Ascending aorta (tissue), 2 donors: ENCODE data around the gene COL4A2. TPM values are rescaled to one million over a fixed set of nuclear protein-coding genes. Genes with fewer than 3 reads are reported as not detected.
"Not testable (repeated sequence)": the region's sequence is repeated elsewhere in the genome, so short reads cannot be mapped to it uniquely, and the experiment has no call there.

Source experiments
- DNase-seq, 2 donors: peaks; one replicate each; pipeline ENCODE4 v3.0.0-alpha.2; 2019; ENCODE audit warnings: low spot score in 2 of 2
- H3K27ac ChIP-seq, 2 donors: fragments of 200-600 bp; sonication (generic); one replicate each; pipeline ENCODE4 v1.5.1; 2016 to 2017; ENCODE audit warnings: mild to moderate bottlenecking in 1 of 2
- H3K27me3 ChIP-seq: fragments of 200-600 bp; sonication (generic); one replicate; pipeline ENCODE4 v1.5.1; 2017
- H3K36me3 ChIP-seq, 2 donors: fragments of 200-600 bp; sonication (generic); one replicate each; pipeline ENCODE4 v1.5.1; 2016
- H3K4me1 ChIP-seq, 2 donors: fragments of 200-600 bp; sonication (generic); one replicate each; pipeline ENCODE4 v1.5.1; 2016 to 2017; ENCODE audit warnings: mild to moderate bottlenecking in 1 of 2
- H3K4me3 ChIP-seq, 2 donors: fragments of 200-600 bp; sonication (generic); one replicate each; pipeline ENCODE4 v1.5.1; 2016 to 2017; ENCODE audit warnings: mild to moderate bottlenecking in 1 of 2
- H3K9me3 ChIP-seq, 2 donors: fragments of 200-600 bp; sonication (generic); one replicate each; pipeline ENCODE4 v1.5.1; 2016
- intact Hi-C: fragments of 100-400 bp; cut with DNase I; formaldehyde crosslinking; loops from one replicate; pipeline ENCODE4 v1.15.1; 2023
- total RNA-seq: library from RNA; depleted of rRNA; stranded (reverse); fragments of >200 nt; gene quantifications from one replicate; pipeline ENCODE4 v1.1.0, GENCODE V29; 2016
- TF ChIP-seq, protein P1 (sequence below), 3 experiments: fragments of 200-600 bp in 2 of 3; fragments of 450-650 bp in 1 of 3; sonication (generic) in 2 of 3; IDR thresholded peaks; one replicate each; pipeline ENCODE4 v1.5.1; 2016 to 2019; ENCODE audit warnings: antibody characterized with exemption in 3 of 3, mild to moderate bottlenecking in 1 of 3, moderate library complexity in 1 of 3

Gene COL4A2
- total RNA-seq, 1 donor from 2014 or later = 1,227 TPM

DNA sequence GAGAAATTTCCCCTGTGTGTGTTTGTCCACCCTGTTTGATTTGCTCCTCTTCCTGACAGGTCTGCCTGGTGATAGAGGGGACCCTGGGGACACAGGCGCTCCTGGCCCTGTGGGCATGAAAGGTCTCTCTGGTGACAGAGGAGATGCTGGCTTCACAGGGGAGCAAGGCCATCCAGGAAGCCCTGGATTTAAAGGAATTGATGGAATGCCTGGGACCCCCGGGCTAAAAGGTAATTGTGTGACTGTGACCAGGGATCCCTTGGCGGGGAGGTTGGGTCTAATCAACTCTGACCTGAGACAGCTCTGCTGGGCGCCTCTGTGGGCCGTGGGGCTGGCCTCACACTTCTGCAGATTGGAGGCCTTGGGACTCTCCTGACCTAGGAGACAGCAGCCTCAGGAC is 173.1 kb downstream of the COL4A2 start:
- TF ChIP-seq, protein P1, sequence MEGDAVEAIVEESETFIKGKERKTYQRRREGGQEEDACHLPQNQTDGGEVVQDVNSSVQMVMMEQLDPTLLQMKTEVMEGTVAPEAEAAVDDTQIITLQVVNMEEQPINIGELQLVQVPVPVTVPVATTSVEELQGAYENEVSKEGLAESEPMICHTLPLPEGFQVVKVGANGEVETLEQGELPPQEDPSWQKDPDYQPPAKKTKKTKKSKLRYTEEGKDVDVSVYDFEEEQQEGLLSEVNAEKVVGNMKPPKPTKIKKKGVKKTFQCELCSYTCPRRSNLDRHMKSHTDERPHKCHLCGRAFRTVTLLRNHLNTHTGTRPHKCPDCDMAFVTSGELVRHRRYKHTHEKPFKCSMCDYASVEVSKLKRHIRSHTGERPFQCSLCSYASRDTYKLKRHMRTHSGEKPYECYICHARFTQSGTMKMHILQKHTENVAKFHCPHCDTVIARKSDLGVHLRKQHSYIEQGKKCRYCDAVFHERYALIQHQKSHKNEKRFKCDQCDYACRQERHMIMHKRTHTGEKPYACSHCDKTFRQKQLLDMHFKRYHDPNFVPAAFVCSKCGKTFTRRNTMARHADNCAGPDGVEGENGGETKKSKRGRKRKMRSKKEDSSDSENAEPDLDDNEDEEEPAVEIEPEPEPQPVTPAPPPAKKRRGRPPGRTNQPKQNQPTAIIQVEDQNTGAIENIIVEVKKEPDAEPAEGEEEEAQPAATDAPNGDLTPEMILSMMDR (IDR thresholded peaks at IDR 0.05) = no peak
- H3K4me1 ChIP-seq = peaks cover 4 to 8% of the 10 kb centered on the region in 2 donors
- peak overlapping the region; percentile 61 to 66 for H3K27ac ChIP-seq
- H3K27me3 ChIP-seq = no peaks in the 10 kb centered on the region
- no peak overlapping the region for H3K4me3 ChIP-seq
- intact Hi-C loops = no loop called here
- H3K36me3 ChIP-seq = peaks cover 81 to 88% of the 10 kb centered on the region in 2 donors
- no peaks in the 10 kb centered on the region for H3K9me3 ChIP-seq
- no peak for DNase-seq

DNA sequence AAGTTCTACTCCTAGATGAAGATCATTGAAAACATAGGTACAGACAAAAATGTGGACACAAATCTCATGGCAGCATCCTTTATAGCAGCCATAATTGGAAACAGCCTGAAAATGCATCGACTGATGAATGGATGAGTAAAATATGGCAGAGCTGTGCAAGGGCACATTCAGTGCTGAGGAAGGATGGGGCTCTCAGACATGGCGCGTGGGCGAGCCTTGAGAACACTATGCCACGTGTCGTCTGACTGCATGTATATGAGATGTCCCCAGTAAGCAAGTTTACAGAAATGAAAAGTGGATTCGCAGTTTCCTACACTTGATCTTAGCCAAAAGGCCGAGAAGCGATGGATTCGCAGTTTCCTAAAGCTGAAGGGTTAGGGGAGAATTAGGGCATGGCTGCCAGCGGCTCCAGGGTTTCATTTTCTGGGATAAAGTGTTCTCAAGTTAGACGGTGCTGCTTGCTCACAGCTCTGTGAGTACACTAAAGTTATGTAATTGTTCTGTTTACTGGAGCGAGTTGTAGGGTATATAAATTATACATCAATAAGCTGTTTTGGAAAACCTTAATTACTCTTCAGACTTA is 176.4 kb downstream of the COL4A2 start:
- peaks cover 4 to 8% of the 10 kb centered on the region in 2 donors for H3K4me1 ChIP-seq
- H3K36me3 ChIP-seq = peaks cover 81 to 86% of the 10 kb centered on the region in 2 donors
- no peaks in the 10 kb centered on the region for H3K27me3 ChIP-seq
- TF ChIP-seq, protein P1 (IDR thresholded peaks at IDR 0.05) = no peak
- H3K4me3 ChIP-seq = no peak overlapping the region
- intact Hi-C loops = no loop called here
- H3K27ac ChIP-seq = peak overlapping the region in 1 of 2 donors; percentile 34
- H3K9me3 ChIP-seq = no peaks in the 10 kb centered on the region
- no peak for DNase-seq

DNA sequence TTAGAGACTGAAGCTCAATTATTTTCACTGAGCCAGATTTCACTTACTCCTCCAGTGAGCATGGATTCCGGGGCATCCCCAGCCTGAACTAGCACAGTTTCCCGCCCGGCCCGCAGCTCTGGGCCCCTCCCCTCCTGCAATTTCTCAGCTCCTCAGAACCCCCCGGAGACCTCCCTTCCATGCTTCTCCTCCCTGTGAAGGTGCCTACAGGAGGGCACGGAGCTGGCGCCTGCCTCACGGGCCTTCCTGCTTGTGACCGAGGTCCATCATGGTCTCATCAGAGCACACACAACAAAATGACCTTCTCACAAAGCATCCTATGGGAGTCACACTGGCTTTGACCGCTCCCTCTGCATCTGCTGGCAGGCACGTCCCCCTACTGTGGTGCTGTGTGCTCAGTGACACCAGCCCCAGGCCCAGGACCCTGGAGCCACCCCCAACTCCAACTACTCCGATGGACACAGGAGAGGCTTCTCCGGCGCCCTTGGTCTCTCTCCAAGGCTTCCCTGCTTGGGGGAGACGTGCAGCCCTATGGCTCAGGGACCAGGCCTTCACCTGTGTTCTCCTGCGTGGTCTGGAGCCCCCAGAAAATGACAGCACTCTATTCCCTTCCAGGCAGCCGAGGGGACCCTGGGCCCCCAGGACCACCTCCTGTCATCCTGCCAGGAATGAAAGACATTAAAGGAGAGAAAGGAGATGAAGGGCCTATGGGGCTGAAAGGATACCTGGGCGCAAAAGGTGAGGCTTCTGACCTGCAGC is 177.4 kb downstream of the COL4A2 start:
- Histone ChIP-seq H3K4me1 (peaks cover 0 to 4% of the 10 kb centered on the region in 2 donors), H3K36me3 (peaks cover 81 to 87% of the 10 kb centered on the region in 2 donors), H3K4me3 (no peak overlapping the region), H3K27ac (no peak overlapping the region), H3K9me3 (no peaks in the 10 kb centered on the region), H3K27me3 (no peaks in the 10 kb centered on the region)
- intact Hi-C loops = no loop called here
- DNase-seq = no peak
- TF ChIP-seq, protein P1 (IDR thresholded peaks at IDR 0.05) = no peak

DNA sequence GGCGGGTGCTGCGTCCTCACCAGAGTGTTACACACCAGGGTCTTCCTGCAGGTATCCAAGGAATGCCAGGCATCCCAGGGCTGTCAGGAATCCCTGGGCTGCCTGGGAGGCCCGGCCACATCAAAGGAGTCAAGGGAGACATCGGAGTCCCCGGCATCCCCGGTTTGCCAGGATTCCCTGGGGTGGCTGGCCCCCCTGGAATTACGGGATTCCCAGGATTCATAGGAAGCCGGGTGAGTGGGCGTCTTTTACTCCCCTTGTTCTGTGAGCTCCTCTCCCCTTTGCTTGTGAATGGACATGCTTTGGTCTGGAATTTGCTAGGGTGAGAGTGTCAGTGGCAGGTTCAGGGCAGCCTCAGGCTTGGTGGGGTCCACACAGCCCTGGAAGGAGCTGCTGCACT is 178.5 kb downstream of the COL4A2 start:
- no peak overlapping the region for H3K27ac ChIP-seq
- no peaks in the 10 kb centered on the region for H3K27me3 ChIP-seq
- H3K4me1 ChIP-seq = no peaks in the 10 kb centered on the region
- DNase-seq = no peak
- H3K36me3 ChIP-seq = peaks cover 81 to 87% of the 10 kb centered on the region in 2 donors
- intact Hi-C loops = no loop called here
- H3K4me3 ChIP-seq = no peak overlapping the region
- no peaks in the 10 kb centered on the region for H3K9me3 ChIP-seq
- TF ChIP-seq, protein P1 (IDR thresholded peaks at IDR 0.05) = no peak

DNA sequence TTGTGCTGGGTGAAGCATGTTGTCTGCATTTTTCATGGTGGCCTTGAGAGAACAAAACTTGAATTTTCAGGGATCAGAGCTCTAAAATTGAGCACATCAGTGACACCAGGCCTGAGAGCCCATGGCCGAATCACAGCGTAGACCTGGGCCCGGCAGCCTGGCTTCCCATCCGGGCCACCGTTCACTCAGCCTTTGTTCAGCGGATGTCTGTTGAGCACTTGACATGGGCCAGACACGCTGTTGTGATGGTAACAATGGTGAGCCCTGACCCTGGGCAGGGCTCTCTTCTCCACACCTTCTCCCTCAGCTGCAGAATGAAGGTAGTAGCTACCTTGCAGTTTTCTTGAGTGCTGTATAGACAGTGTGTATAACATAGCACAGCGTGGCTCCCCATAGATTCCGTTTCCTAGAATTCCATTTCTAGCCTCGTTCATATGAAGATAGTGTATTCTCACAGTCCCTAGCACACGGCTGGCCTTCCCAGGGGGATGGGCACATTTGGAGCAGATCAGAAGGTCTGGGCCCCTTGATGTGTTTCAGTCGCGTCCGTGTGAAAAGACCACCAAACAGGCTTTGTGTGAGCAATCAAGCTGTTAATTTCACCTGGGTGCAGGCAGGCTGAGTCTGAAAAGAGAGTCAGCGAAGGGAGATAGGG is 179.1 kb downstream of the COL4A2 start:
- intact Hi-C loops = no loop called here
- no peak for DNase-seq
- H3K27ac ChIP-seq = no peak overlapping the region
- no peak overlapping the region for H3K4me3 ChIP-seq
- no peaks in the 10 kb centered on the region for H3K9me3 ChIP-seq
- TF ChIP-seq, protein P1 (IDR thresholded peaks at IDR 0.05) = no peak
- H3K27me3 ChIP-seq = no peaks in the 10 kb centered on the region
- peaks cover 85 to 91% of the 10 kb centered on the region in 2 donors for H3K36me3 ChIP-seq
- no peaks in the 10 kb centered on the region for H3K4me1 ChIP-seq

DNA sequence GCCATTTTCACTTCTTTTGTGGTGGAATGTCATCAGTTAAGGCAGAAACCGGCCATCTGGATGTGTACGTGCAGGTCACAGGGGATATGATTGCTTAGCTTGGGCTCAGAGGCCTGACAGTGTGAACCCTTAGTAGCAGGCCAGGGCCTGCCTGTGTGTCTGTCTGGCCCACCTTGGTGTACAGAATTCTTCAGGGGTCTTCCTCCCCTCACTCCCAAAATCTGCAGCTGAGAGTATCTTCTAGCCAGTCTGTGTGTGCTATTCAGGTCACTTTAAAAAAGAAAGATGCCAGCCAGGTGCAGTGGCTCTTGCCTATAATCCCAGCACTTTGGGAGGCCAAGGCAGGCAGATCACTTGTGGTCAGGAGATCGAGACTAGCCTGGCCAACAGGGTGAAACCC is 179.8 kb downstream of the COL4A2 start:
- DNase-seq, intact Hi-C loops, H3K4me3 ChIP-seq, H3K27me3 ChIP-seq, H3K4me1 ChIP-seq, H3K9me3 ChIP-seq, H3K27ac ChIP-seq: not testable (repeated sequence)
- peaks cover 91 to 96% of the 10 kb centered on the region in 2 donors for H3K36me3 ChIP-seq
